Measurements from ENCODE around the gene ABHD4.

GRCh38 chr14:22588526-22589095 is 9.5 kb upstream of the ABHD4 start:
- TF ChIP-seq CTCF (IDR thresholded peaks at IDR 0.05; ENCODE audit: low read depth, low read length) = no peak
- no peak for TF ChIP-seq EZH2phosphoT487 (IDR thresholded peaks at IDR 0.05; ENCODE audit: low read depth)

Data from OCI-LY3 (cell line).